Activated CD4-positive, alpha-beta T cell treated with anti-CD3 and anti-CD28 coated beads, Interleukin-2, amount 10 ng/mL, durations not matched to agents 24 days and 14 days (primary cell): ENCODE results near the gene UTY. TPM values are rescaled to one million over a fixed set of nuclear protein-coding genes. Genes with fewer than 3 reads are reported as not detected.

Source experiments
- DNase-seq: peaks from one replicate; pipeline ENCODE4 v3.0.0; 2022
- H3K27ac Mint-ChIP-seq: one replicate; pipeline ENCODE4 v1.8.0; 2022; ENCODE audit warnings: mild to moderate bottlenecking, mixed read lengths
- H3K27me3 Mint-ChIP-seq: one replicate; pipeline ENCODE4 v1.8.0; 2022; ENCODE audit warnings: mixed read lengths
- H3K36me3 Mint-ChIP-seq: one replicate; pipeline ENCODE4 v1.8.0; 2022; ENCODE audit warnings: low read depth, mild to moderate bottlenecking, mixed read lengths
- H3K4me1 Mint-ChIP-seq: one replicate; pipeline ENCODE4 v1.8.0; 2021; ENCODE audit warnings: mixed read lengths
- H3K4me3 Mint-ChIP-seq: one replicate; pipeline ENCODE4 v1.8.0; 2022; ENCODE audit warnings: mild to moderate bottlenecking, moderate library complexity, mixed read lengths
- H3K9me3 Mint-ChIP-seq: one replicate; pipeline ENCODE4 v1.8.0; 2021; ENCODE audit warnings: mixed read lengths
- intact Hi-C: fragments of 100-400 bp; cut with micrococcal nuclease; formaldehyde crosslinking; loops from one replicate; pipeline ENCODE4 v1.15.1; 2023
- total RNA-seq: library from RNA; stranded (reverse); gene quantifications from 2 replicates; pipeline ENCODE4 v1.2.3, GENCODE V29; 2022

UTY gene
- total RNA-seq, 1 donor from 2014 or later = 22.6 TPM

GRCh38 chrY:13435968-13436937 lies 43.6 kb downstream of the UTY start:
- peak overlapping the region; percentile 93 for H3K4me3 Mint-ChIP-seq
- H3K27ac Mint-ChIP-seq = peak overlapping the region; percentile 97
- H3K9me3 Mint-ChIP-seq = peaks cover 7% of the 10 kb centered on the region
- peaks cover 25% of the 10 kb centered on the region for H3K36me3 Mint-ChIP-seq
- H3K27me3 Mint-ChIP-seq = no peaks in the 10 kb centered on the region
- DNase-seq = peak; percentile 83
- intact Hi-C loops = loop anchor here (5.0 to 10.0 kb wide), 2 partner anchors 41 to 269 kb away; partner anchors contain the start of gene TMSB4Y
- H3K4me1 Mint-ChIP-seq = peaks cover 38% of the 10 kb centered on the region

DNA sequence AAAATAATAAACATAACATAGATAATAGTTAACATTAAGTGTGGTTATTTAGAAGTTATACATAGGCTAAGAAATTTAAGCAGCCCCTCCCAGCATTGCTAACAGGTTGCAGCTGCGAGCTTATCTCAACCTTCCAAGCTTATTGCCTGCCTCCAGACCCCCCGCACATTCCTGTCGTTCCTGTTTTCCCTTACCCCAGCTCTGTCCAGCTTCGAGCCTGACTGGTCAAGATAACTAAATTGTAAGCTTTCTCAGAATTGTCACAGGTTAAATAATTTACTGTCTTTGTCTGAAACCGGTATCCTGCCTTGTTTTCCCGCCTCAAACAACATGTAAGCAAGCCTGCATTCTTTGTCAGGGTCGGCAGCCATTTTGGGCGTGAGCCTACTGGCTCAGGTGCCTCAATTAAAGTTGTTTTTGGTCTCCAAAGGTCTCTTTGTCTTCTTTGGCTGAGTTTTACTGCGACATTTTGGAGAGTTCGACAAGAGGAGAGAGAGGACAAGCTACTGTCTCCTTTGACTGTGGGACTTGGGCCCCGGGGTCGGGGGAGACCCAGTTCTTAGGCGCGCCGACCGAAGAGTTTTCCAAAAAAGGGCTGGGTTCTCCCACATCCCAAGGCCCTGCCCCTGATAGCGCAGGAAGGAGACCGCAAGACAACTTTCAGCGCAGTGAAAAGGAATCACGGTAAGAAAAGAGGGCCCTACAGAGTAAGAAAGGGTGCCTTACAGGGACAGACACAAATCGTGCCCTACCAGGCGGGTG lies 44.4 kb downstream of the UTY start:
- Mint-ChIP-seq H3K4me3 (peak overlapping the region; percentile 93), H3K36me3 (peaks cover 32% of the 10 kb centered on the region), H3K27me3 (no peaks in the 10 kb centered on the region), H3K4me1 (peaks cover 38% of the 10 kb centered on the region), H3K27ac (peak overlapping the region; percentile 97), H3K9me3 (peaks cover 7% of the 10 kb centered on the region)
- intact Hi-C loops = loop anchor here (5.0 to 10.0 kb wide), 2 partner anchors 42 to 269 kb away; partner anchors contain the start of gene TMSB4Y
- no peak for DNase-seq

DNA sequence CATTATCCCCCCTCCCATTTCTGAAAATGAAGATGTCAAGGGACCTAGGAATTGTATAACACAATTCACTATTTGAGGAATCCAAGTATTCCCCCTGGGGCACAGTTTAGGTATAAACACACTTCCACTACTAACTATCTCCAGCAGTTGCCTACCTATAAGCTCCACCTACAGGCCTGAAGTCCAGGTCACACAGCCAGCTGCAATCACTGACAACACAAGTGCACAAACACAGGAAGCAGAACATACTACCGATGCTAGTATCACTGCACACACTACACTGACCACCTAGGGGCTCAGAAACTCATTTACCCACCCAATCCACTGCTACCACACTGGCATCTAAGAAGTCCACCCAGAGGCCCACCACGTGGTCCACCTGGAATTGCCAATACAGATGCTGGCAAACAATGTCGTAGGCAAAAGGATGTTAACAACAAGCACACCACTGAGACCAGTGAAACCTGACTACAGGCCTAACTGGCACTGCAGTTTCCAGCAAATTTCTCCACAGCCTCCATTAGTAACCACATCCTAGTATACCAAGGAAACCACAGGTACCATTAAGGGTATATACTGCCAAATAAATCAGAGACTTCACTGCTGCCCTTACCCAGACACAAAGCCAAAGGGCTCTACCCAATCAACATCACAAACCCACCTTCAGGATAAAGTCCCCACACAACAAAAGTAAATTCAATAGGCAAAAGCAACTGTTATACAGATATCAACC lies 47.4 kb downstream of the UTY start:
- intact Hi-C loops = loop anchor here (10.0 kb wide), 1 partner anchor 272 kb away; the partner anchor contains the start of gene TMSB4Y
- peaks cover 12% of the 10 kb centered on the region for H3K9me3 Mint-ChIP-seq
- no peak for DNase-seq
- H3K4me3 Mint-ChIP-seq = peak overlapping the region; percentile 5
- H3K36me3 Mint-ChIP-seq = peaks cover 57% of the 10 kb centered on the region
- peak overlapping the region; percentile 57 for H3K27ac Mint-ChIP-seq
- no peaks in the 10 kb centered on the region for H3K27me3 Mint-ChIP-seq
- peaks cover 34% of the 10 kb centered on the region for H3K4me1 Mint-ChIP-seq

DNA sequence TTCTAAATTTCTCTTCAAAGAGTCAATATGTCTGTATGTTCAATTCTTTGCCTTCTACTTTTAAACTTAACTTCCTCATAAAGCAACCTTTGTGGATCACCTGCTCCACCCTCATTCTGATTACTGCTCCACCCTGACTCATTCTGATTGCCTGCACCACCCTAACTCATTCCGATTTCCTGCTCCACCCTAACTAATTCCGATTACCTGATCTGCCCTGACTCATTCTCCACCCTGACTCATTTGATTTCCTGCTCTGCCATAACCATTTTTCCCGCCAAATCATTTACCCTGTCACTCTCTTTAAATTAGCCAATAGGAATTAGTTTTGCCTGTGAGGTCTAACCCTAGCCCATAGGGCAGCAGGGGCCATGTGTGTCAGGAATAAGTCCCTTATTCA lies 50.3 kb downstream of the UTY start:
- H3K4me1 Mint-ChIP-seq = peaks cover 30% of the 10 kb centered on the region
- H3K9me3 Mint-ChIP-seq = peaks cover 12% of the 10 kb centered on the region
- H3K36me3 Mint-ChIP-seq = peaks cover 70% of the 10 kb centered on the region
- intact Hi-C loops = no loop called here
- no peak for DNase-seq
- H3K27ac Mint-ChIP-seq = no peak overlapping the region
- H3K4me3 Mint-ChIP-seq = no peak overlapping the region
- H3K27me3 Mint-ChIP-seq = no peaks in the 10 kb centered on the region

DNA sequence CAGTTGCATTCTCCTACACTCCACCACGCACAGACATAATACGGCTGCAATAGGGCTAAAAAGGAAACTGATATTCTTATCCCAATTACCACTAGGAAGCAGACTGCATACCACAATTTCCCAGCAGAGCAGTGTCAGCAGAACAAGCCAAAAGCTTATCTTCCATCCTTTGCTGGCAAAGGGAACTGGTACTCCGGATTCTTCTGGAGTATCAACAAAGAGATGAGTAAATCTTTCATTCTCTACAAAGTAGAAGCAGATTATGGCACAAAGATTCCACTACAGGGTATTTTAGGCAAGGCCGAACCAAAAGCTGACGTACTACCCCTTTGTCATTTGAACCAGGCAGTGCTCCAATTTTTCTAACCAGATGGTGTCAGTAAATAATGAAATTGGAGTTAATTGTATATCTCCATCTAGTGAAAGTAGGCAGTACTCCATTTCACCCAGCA lies 56.5 kb downstream of the UTY start:
- Mint-ChIP-seq H3K9me3 (no peaks in the 10 kb centered on the region), H3K27ac (no peak overlapping the region), H3K27me3 (no peaks in the 10 kb centered on the region), H3K36me3 (peaks cover 51% of the 10 kb centered on the region), H3K4me1 (peaks cover 24% of the 10 kb centered on the region), H3K4me3 (no peak overlapping the region)
- intact Hi-C loops = no loop called here
- no peak for DNase-seq

- Mint-ChIP-seq H3K4me3 (no peak overlapping the region), H3K27me3 (no peaks in the 10 kb centered on the region), H3K36me3 (peaks cover 16% of the 10 kb centered on the region), H3K4me1 (peaks cover 13% of the 10 kb centered on the region), H3K9me3 (no peaks in the 10 kb centered on the region), H3K27ac (no peak overlapping the region)
- intact Hi-C loops = no loop called here
- DNase-seq = no peak
These were observed 62.8 kb downstream of the UTY start for GRCh38 chrY:13416869-13417661.

DNA sequence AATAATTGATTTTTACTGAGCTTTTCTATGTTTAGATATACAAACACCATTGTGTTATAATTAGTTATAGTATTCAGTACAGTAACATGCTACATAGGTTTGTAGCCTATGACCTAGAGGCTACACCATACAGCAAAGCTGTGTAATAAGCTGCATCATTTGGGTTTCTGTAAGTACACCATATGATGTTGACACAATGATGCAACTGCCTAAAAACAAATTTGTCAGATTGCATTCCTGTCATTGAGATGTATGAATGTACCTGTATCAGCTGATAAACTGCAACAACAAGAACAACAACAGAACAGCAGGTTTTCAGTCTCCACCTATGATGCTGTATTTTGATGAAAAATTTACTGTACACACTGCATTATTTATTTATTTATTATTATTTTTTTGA lies 64.3 kb downstream of the UTY start:
- H3K4me1 Mint-ChIP-seq = peaks cover 11% of the 10 kb centered on the region
- intact Hi-C loops = no loop called here
- H3K36me3 Mint-ChIP-seq = peaks cover 14% of the 10 kb centered on the region
- no peaks in the 10 kb centered on the region for H3K9me3 Mint-ChIP-seq
- H3K27me3 Mint-ChIP-seq = no peaks in the 10 kb centered on the region
- DNase-seq = no peak
- H3K27ac Mint-ChIP-seq = no peak overlapping the region
- H3K4me3 Mint-ChIP-seq = no peak overlapping the region

DNA sequence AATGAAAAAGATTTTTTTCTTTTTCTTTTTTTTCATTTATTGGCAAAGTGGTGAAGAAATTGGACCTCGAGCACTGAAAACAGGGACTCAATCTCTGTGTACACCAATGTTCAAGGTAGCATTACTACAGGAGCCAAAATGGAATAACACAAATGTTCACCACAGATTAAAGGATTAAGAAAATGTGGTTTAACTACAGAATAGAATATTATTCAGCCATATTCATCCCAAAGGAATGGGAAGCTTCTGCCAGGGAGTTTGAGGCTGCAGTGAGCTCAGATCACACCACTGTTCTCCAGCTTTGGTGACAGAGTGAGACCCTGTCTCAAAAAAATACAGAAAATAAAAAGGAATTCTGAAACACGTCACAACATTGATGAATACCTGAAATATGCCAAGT lies 81.0 kb downstream of the UTY start:
- H3K4me3 Mint-ChIP-seq = no peak overlapping the region
- H3K4me1 Mint-ChIP-seq = peaks cover 3% of the 10 kb centered on the region
- no peaks in the 10 kb centered on the region for H3K27me3 Mint-ChIP-seq
- no peaks in the 10 kb centered on the region for H3K9me3 Mint-ChIP-seq
- H3K27ac Mint-ChIP-seq = no peak overlapping the region
- intact Hi-C loops = no loop called here
- H3K36me3 Mint-ChIP-seq = peaks cover 8% of the 10 kb centered on the region
- no peak for DNase-seq

- H3K9me3 Mint-ChIP-seq = no peaks in the 10 kb centered on the region
- DNase-seq = peak; percentile 53
- intact Hi-C loops = no loop called here
- H3K36me3 Mint-ChIP-seq = peaks cover 21% of the 10 kb centered on the region
- H3K4me3 Mint-ChIP-seq = peak overlapping the region; percentile 38
- H3K4me1 Mint-ChIP-seq = peaks cover 14% of the 10 kb centered on the region
- no peak overlapping the region for H3K27ac Mint-ChIP-seq
- no peaks in the 10 kb centered on the region for H3K27me3 Mint-ChIP-seq
These were observed 98.6 kb downstream of the UTY start for GRCh38 chrY:13381110-13381683.

GRCh38 chrY:13370868-13371800 lies 108.7 kb downstream of the UTY start:
- peak overlapping the region; percentile 70 for H3K4me3 Mint-ChIP-seq
- H3K36me3 Mint-ChIP-seq = peaks cover 7% of the 10 kb centered on the region
- H3K27me3 Mint-ChIP-seq = no peaks in the 10 kb centered on the region
- H3K9me3 Mint-ChIP-seq = no peaks in the 10 kb centered on the region
- DNase-seq = peak; percentile 56
- intact Hi-C loops = loop anchor here (2.0 to 10.0 kb wide), 3 partner anchors 106 to 974 kb away; partner anchors contain the start of gene TMSB4Y
- H3K27ac Mint-ChIP-seq = peak overlapping the region; percentile 83
- peaks cover 14% of the 10 kb centered on the region for H3K4me1 Mint-ChIP-seq

DNA sequence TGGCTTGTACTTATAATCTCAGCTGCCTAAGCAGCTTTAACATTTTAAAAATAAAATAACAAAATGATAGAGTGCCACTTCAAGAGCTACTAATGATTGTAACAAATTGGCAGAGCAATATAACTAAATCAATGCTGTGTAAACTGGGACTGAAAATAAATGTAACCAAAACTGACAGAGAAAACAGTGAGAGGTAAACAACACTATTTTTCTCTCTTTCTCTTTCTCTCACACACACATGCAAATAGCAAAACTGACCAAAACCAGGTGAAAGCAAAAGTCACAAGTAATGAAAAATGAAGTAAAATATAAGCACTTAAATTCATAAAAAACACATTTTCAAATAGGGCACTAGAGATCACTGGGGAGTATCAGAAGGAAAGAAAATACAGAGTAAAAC lies 109.6 kb downstream of the UTY start:
- peaks cover 8% of the 10 kb centered on the region for H3K36me3 Mint-ChIP-seq
- peak overlapping the region; percentile 70 for H3K4me3 Mint-ChIP-seq
- H3K9me3 Mint-ChIP-seq = no peaks in the 10 kb centered on the region
- no peaks in the 10 kb centered on the region for H3K27me3 Mint-ChIP-seq
- peak overlapping the region; percentile 65 for H3K27ac Mint-ChIP-seq
- intact Hi-C loops = loop anchor here (2.0 to 10.0 kb wide), 3 partner anchors 107 to 975 kb away; partner anchors contain the start of gene TMSB4Y
- DNase-seq = no peak
- H3K4me1 Mint-ChIP-seq = peaks cover 14% of the 10 kb centered on the region

DNA sequence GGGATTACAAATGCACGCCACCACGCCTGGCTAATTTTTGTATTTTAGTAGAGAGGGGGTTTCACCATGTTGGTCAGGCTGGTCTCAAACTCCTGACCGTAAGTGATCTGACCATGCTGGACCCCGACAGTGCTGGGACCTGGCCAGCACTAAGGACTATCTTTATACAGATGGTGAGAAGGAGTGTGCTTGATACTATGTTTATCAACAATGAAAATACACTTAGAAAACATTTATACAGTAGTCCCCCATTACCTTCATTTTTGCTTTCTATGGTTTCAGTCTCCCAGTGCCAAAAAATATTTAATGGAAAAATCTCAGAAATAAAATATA lies 111.4 kb downstream of the UTY start:
- Mint-ChIP-seq H3K4me3 (no peak overlapping the region), H3K9me3 (no peaks in the 10 kb centered on the region), H3K27me3 (no peaks in the 10 kb centered on the region), H3K36me3 (peaks cover 8% of the 10 kb centered on the region), H3K27ac (no peak overlapping the region), H3K4me1 (peaks cover 16% of the 10 kb centered on the region)
- DNase-seq = no peak
- intact Hi-C loops = no loop called here
